Measurements from ENCODE around the gene OR10V1.

Gene OR10V1

GRCh38 chr11:59668188-59668949, 45.3 kb downstream of the OR10V1 start:
- DNase-seq (ENCODE audit: low spot score) = peak; percentile 35

GRCh38 chr11:59667812-59668187, 45.8 kb downstream of the OR10V1 start:
- no peak for DNase-seq (ENCODE audit: low spot score)

GRCh38 chr11:59666969-59667368, 46.7 kb downstream of the OR10V1 start:
- no peak for DNase-seq (ENCODE audit: low spot score)

All from COLO829 (cell line).